Upper lobe of right lung (tissue), 1 donor: Measurements from ENCODE around the gene ANGEL2. TPM values are rescaled to one million over a fixed set of nuclear protein-coding genes. Genes with fewer than 3 reads are reported as not detected.

Experiments
- ATAC-seq: fragments of 200-7000 bp; cut with Tn5 transposase; one replicate; pipeline ENCODE4 v1.9.1; 2020; ENCODE audit warnings: mild to moderate bottlenecking, moderate library complexity
- DNase-seq: peaks from one replicate; pipeline ENCODE4 v3.0.0-alpha.2; 2020
- H3K27ac ChIP-seq: fragments of 200-600 bp; one replicate; pipeline ENCODE4 v1.8.0; 2022
- H3K27me3 ChIP-seq: fragments of 200-600 bp; one replicate; pipeline ENCODE4 v1.8.0; 2022; ENCODE audit warnings: mild to moderate bottlenecking
- H3K36me3 ChIP-seq: fragments of 200-600 bp; one replicate; pipeline ENCODE4 v1.8.0; 2022
- H3K4me1 ChIP-seq: fragments of 200-600 bp; one replicate; pipeline ENCODE4 v1.8.0; 2022
- H3K4me3 ChIP-seq: fragments of 200-600 bp; one replicate; pipeline ENCODE4 v1.8.0; 2022; ENCODE audit warnings: mild to moderate bottlenecking
- H3K9me3 ChIP-seq: fragments of 200-600 bp; one replicate; pipeline ENCODE4 v1.8.0; 2022
- intact Hi-C: fragments of 100-400 bp; cut with DNase I; formaldehyde crosslinking; loops from one replicate; pipeline ENCODE4 v1.11.0; 2022
- total RNA-seq: library from RNA; stranded (reverse); fragmentation: NEBNext Ultra II Directional; extraction: Animal tissue kit (Norgen Biotek cat#: 25700); gene quantifications from one replicate; pipeline ENCODE4 v1.2.1, GENCODE V29; 2021
- TF ChIP-seq, protein P1 (sequence below): fragments of 200-600 bp; IDR thresholded peaks from one replicate; pipeline ENCODE4 v1.8.0; 2022; ENCODE audit warnings: antibody characterized with exemption
- donor health status: DM: no; HTN: yes; CAD: no; lungs with severe emphysema.

ANGEL2 gene
- total RNA-seq, 1 donor from 2014 or later, result 32.9 TPM

DNA sequence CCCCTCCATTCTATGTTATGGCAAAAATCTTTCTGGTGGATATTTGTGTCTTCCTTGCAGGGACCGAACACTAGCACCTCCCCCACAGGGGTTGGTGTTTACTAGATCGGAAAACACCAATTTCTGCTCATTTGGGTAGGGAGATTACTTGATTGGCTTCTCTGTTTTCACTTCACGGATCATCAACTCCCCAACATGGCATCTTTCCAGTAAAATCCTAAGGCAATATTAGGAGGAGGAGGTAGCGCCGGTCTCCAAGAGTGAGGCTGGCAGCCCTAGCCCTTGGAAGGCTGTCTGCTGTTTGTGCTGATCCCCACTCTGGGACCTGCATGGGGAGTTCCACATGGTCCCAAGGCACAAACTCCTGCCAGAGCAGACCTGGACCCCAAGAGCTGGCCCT is 53.2 kb downstream of the ANGEL2 start:
- ATAC-seq (no peak), DNase-seq (no peak)
- Histone ChIP-seq H3K36me3 (no peaks in the 10 kb centered on the region), H3K4me1 (no peaks in the 10 kb centered on the region), H3K27ac (no peak overlapping the region), H3K4me3 (no peak overlapping the region), H3K9me3 (no peaks in the 10 kb centered on the region), H3K27me3 (no peaks in the 10 kb centered on the region)
- TF ChIP-seq, protein P1, sequence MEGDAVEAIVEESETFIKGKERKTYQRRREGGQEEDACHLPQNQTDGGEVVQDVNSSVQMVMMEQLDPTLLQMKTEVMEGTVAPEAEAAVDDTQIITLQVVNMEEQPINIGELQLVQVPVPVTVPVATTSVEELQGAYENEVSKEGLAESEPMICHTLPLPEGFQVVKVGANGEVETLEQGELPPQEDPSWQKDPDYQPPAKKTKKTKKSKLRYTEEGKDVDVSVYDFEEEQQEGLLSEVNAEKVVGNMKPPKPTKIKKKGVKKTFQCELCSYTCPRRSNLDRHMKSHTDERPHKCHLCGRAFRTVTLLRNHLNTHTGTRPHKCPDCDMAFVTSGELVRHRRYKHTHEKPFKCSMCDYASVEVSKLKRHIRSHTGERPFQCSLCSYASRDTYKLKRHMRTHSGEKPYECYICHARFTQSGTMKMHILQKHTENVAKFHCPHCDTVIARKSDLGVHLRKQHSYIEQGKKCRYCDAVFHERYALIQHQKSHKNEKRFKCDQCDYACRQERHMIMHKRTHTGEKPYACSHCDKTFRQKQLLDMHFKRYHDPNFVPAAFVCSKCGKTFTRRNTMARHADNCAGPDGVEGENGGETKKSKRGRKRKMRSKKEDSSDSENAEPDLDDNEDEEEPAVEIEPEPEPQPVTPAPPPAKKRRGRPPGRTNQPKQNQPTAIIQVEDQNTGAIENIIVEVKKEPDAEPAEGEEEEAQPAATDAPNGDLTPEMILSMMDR, result no peak
- intact Hi-C loops, result no loop called here

GRCh38 chr1:212960932-212961331 is 54.7 kb downstream of the ANGEL2 start:
- ATAC-seq, result no peak
- no peak overlapping the region for H3K27ac ChIP-seq
- H3K4me3 ChIP-seq, result no peak overlapping the region
- intact Hi-C loops, result no loop called here
- H3K4me1 ChIP-seq, result no peaks in the 10 kb centered on the region
- no peaks in the 10 kb centered on the region for H3K9me3 ChIP-seq
- TF ChIP-seq, protein P1, result no peak
- H3K27me3 ChIP-seq, result no peaks in the 10 kb centered on the region
- DNase-seq, result no peak
- H3K36me3 ChIP-seq, result no peaks in the 10 kb centered on the region

- H3K27ac ChIP-seq, result no peak overlapping the region
- no peak for DNase-seq
- H3K4me3 ChIP-seq, result no peak overlapping the region
- no peaks in the 10 kb centered on the region for H3K9me3 ChIP-seq
- TF ChIP-seq, protein P1, result no peak
- no peaks in the 10 kb centered on the region for H3K36me3 ChIP-seq
- H3K27me3 ChIP-seq, result no peaks in the 10 kb centered on the region
- intact Hi-C loops, result no loop called here
- no peaks in the 10 kb centered on the region for H3K4me1 ChIP-seq
- ATAC-seq, result no peak
Measured at GRCh38 chr1:212959266-212960220, 56.1 kb downstream of the ANGEL2 start.

GRCh38 chr1:212958175-212958574 is 57.5 kb downstream of the ANGEL2 start:
- TF ChIP-seq, protein P1, result no peak
- Histone ChIP-seq H3K4me3 (no peak overlapping the region), H3K36me3 (no peaks in the 10 kb centered on the region), H3K27me3 (no peaks in the 10 kb centered on the region), H3K4me1 (no peaks in the 10 kb centered on the region), H3K27ac (no peak overlapping the region), H3K9me3 (no peaks in the 10 kb centered on the region)
- ATAC-seq (no peak), DNase-seq (no peak)
- intact Hi-C loops, result no loop called here

GRCh38 chr1:212957546-212957945 is 58.1 kb downstream of the ANGEL2 start:
- H3K27me3 ChIP-seq, result no peaks in the 10 kb centered on the region
- DNase-seq (no peak), ATAC-seq (no peak)
- H3K4me3 ChIP-seq, result no peak overlapping the region
- H3K4me1 ChIP-seq, result no peaks in the 10 kb centered on the region
- no peaks in the 10 kb centered on the region for H3K36me3 ChIP-seq
- TF ChIP-seq, protein P1, result no peak
- intact Hi-C loops, result no loop called here
- H3K9me3 ChIP-seq, result no peaks in the 10 kb centered on the region
- H3K27ac ChIP-seq, result no peak overlapping the region
